Measurements from ENCODE around the gene RAB17.
A peak's percentile ranks its signal among the peaks of the same experiment; 100 is the strongest.

RAB17 gene

DNA sequence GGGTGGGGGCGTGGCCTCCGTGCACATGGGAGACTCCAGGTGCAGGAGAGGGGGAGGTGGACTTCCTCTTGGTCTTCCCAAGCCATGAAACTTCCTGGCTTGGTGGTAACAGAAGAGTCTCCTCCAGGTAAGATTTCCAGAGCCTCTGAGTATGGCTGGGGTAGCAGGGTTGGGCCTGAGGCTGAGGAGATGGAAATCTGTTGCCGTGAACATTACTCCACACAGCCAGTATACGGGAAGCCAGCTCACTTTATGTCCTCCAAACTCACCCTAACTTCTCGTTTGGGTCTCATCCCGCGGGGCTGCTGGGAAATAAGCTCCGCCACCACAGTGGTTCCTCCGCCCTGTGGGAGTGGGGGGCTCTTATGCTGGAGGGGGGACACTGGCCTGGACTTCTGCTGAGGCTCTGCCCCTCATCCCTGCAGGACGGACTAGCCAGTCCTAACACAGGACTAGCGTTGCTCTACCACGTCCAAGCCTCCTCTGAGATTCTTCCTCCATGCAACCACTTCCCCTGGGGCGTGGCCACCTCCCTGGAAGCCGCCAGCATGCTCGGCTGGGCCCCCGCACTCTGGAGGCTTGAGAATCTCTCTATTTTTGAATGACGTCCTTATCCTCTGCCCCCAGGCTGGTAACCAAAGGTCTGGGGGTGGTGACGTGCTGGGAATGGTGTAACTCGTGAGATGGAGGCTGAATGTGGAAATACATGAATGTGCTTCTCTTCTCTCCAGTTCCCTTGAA, 777 bp upstream of the RAB17 start:
- TF ChIP-seq, protein P1, sequence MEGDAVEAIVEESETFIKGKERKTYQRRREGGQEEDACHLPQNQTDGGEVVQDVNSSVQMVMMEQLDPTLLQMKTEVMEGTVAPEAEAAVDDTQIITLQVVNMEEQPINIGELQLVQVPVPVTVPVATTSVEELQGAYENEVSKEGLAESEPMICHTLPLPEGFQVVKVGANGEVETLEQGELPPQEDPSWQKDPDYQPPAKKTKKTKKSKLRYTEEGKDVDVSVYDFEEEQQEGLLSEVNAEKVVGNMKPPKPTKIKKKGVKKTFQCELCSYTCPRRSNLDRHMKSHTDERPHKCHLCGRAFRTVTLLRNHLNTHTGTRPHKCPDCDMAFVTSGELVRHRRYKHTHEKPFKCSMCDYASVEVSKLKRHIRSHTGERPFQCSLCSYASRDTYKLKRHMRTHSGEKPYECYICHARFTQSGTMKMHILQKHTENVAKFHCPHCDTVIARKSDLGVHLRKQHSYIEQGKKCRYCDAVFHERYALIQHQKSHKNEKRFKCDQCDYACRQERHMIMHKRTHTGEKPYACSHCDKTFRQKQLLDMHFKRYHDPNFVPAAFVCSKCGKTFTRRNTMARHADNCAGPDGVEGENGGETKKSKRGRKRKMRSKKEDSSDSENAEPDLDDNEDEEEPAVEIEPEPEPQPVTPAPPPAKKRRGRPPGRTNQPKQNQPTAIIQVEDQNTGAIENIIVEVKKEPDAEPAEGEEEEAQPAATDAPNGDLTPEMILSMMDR (IDR thresholded peaks at IDR 0.05; ENCODE audit: extremely low read depth, missing control alignments), result no peak
- DNase-seq (ENCODE audit: low spot score), result no peak

DNA sequence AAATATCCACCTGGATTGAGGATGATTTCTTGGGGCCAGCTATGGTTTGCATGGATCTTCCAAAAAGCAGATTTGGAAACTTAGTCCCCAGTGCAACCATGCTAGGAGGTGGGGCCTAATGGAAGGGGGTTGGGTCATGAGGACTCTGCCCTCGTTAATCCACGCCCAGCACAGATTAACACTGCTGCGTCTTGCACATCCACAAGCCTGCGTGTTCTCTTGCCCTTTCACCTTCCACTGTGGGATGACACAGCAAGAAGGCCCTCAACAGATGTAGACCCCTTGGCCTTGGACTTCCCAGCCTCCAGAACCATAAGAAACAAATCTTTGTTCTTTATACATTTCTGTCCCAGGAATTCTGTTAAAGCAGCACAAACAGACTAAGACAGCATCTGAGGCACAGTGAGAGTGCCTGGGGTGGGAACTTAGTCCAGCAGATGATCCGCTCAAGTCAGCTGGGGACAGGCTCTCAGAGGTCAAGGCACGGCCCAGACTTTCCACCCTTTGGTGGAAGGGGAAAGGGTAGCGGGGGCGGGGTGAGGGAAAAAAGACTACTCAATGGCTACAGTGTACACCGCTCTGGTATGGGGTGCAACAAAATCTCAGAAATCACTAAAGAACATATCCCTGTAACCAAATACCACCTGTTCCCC, 2.4 kb downstream of the RAB17 start:
- TF ChIP-seq, protein P1 (IDR thresholded peaks at IDR 0.05; ENCODE audit: extremely low read depth, missing control alignments), result no peak
- DNase-seq (ENCODE audit: low spot score), result no peak

GRCh38 chr2:237585590-237586221, 4.8 kb downstream of the RAB17 start:
- TF ChIP-seq, protein P1 (IDR thresholded peaks at IDR 0.05; ENCODE audit: extremely low read depth, missing control alignments), result no peak
- DNase-seq (ENCODE audit: low spot score), result no peak

DNA sequence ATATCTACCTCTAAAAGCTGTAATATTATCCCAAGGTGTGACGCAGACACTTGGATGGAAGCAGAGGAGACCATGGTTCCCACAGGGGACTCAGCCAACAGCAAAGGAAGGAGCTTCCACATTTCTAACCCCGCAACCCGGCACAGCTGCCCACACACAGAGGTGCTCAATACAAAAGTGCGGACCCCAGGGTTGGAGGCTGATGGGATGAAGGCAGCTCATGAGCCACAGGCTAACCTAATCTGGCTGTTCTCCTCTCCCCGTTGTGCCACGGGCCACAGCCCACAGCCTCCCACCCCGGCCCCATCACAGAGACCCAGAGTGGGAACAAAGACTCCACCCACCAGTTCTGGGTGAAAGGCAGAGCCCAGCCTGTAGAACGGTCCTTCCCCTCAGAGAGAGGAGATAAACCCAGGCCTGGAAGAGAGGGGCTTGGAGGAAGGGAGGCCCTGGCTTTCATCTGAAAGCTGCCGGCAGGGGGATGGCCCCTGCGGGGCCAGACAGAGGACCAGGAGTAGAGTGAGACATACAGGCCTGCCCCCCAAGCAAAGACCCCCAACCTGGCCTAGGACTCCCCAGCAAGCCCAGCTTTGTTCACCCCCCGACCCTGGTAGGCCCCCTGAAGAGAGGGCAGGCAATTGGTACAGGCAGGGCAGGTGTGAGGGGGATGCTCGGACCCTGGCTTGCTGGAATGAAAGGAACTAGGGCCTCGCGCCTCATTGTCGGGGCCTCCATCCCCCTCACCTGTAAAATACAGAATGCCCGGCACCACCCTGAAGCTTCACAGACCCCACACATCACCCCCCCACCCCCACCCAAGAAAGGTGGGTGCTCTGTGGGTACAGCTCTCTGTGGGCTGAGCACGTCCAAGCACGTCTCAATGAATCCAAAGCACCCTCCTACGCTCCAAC, 6.9 kb downstream of the RAB17 start:
- DNase-seq (ENCODE audit: low spot score), result no peak
- TF ChIP-seq, protein P1 (IDR thresholded peaks at IDR 0.05; ENCODE audit: extremely low read depth, missing control alignments), result no peak

DNA sequence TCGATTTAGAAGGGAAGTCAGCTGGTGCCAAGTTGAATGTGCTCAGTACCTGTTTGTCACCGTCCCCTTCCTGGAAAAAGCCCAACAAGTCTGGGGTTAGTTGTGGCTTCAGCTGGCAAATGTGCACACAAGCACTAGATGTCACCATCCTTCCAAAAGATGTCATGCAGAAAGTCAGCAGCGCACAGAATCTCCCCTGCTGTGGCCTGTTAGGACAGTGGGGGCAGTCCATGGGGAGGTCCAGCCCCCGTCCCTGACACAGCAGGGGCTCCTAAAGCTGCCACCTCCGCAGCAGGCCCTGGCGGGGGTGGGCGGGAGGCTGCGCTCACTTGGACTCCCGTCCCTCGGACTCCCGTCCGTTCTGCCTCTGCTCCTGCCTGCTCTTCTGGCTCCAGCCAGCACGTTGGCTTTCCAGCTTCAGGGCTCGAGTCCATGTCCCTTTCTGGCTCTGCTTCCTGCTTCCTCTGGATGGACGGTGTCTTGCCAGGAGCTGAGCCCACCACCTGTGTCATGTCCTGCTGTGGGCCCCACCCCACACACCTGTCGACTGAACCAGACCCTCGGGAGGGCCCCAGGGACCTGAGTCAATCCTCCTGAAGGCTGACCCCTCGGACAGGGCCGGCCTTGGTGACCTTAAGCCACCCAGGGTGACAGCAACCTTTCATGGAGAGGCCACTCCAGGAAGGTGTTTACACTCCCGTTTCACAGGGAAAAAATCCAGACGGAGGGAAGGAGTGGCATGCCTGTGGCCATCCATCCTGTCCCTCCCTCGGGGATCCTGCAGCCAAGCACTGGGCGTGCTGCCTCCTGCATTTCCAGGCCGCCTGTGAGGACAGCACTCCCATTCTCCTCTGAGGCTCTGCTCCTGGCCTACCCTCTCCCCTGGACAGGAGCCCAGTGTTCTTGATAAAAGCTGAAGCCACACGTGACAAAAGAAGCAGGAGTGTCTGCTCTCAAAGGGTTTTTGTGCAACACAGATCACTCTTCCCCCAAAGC, 8.5 kb downstream of the RAB17 start:
- DNase-seq (ENCODE audit: low spot score), result peak; percentile 60
- TF ChIP-seq, protein P1 (IDR thresholded peaks at IDR 0.05; ENCODE audit: extremely low read depth, missing control alignments), result peak; percentile 14

- no peak for DNase-seq (ENCODE audit: low spot score)
- TF ChIP-seq, protein P1 (IDR thresholded peaks at IDR 0.05; ENCODE audit: extremely low read depth, missing control alignments), result no peak
Measured at GRCh38 chr2:237581326-237581725, 9.2 kb downstream of the RAB17 start.
